ENCODE results near the gene ZC3H12D. TPM values are rescaled to one million over a fixed set of nuclear protein-coding genes. Genes with fewer than 3 reads are reported as not detected.

ZC3H12D gene
- total RNA-seq, 4 donors from 2014 or later, result 0.63 to 5.8 (median 0.87) TPM

- Histone ChIP-seq H3K4me3 (no peak overlapping the region), H3K36me3 (no peaks in the 10 kb centered on the region), H3K27ac (replicated peaks in 1 of 4) (no peak overlapping the region), H3K4me1 (peaks cover 12 to 30% (median 22%) of the 10 kb centered on the region in 4 donors), H3K27me3 (no peaks in the 10 kb centered on the region), H3K9me3 (no peaks in the 10 kb centered on the region)
- no peak for TF ChIP-seq CTCF (IDR thresholded peaks at IDR 0.05)
- TF ChIP-seq POLR2A (IDR thresholded peaks at IDR 0.05; ENCODE audit: low read depth), result no peak
- TF ChIP-seq POLR2AphosphoS5 (IDR thresholded peaks at IDR 0.05), result no peak
- no peak for TF ChIP-seq EP300 (IDR thresholded peaks at IDR 0.05)
- intact Hi-C loops (cut with DNase I), result no loop called here
- no peak for DNase-seq (ENCODE audit: extremely low spot score)
- WGBS, result 89% methylated on average over 18 of the region's 18 CpGs
Measured at GRCh38 chr6:149480502-149481280, 4.1 kb downstream of the ZC3H12D start.

- intact Hi-C loops (cut with DNase I), result no loop called here
Measured at GRCh38 chr6:149478631-149479314, 6.0 kb downstream of the ZC3H12D start.

GRCh38 chr6:149477544-149477943, 7.3 kb downstream of the ZC3H12D start:
- intact Hi-C loops (cut with DNase I), result no loop called here
- no peak overlapping the region for H3K4me3 ChIP-seq
- H3K4me1 ChIP-seq, result peaks cover 6 to 20% (median 10%) of the 10 kb centered on the region in 4 donors
- H3K9me3 ChIP-seq, result no peaks in the 10 kb centered on the region
- peaks cover 0 to 5% (median 0%) of the 10 kb centered on the region in 4 donors for H3K36me3 ChIP-seq
- TF ChIP-seq CTCF (IDR thresholded peaks at IDR 0.05) (no peak), EP300 (IDR thresholded peaks at IDR 0.05) (no peak), POLR2A (IDR thresholded peaks at IDR 0.05; ENCODE audit: low read depth) (no peak), POLR2AphosphoS5 (IDR thresholded peaks at IDR 0.05) (no peak)
- no peak for DNase-seq (ENCODE audit: extremely low spot score)
- H3K27ac ChIP-seq (replicated peaks in 1 of 4), result no peak overlapping the region
- H3K27me3 ChIP-seq, result peaks cover 0 to 5% (median 0%) of the 10 kb centered on the region in 4 donors
- 97% methylated on average over 4 of the region's 5 CpGs for WGBS

More at GRCh38 chr6:149478631-149479314, 6.0 kb downstream of the ZC3H12D start:
- TF ChIP-seq POLR2AphosphoS5 (IDR thresholded peaks at IDR 0.05) (no peak), POLR2A (IDR thresholded peaks at IDR 0.05; ENCODE audit: low read depth) (no peak), CTCF (IDR thresholded peaks at IDR 0.05) (no peak), EP300 (IDR thresholded peaks at IDR 0.05) (no peak)
- DNase-seq (ENCODE audit: extremely low spot score), result no peak
- H3K4me1 ChIP-seq, result peaks cover 3 to 19% (median 10%) of the 10 kb centered on the region in 4 donors
- no peak overlapping the region for H3K27ac ChIP-seq (replicated peaks in 1 of 4)
- H3K4me3 ChIP-seq, result no peak overlapping the region
- no peaks in the 10 kb centered on the region for H3K9me3 ChIP-seq
- H3K36me3 ChIP-seq, result peaks cover 0 to 5% (median 0%) of the 10 kb centered on the region in 4 donors
- WGBS, result 92% methylated on average over 5 of the region's 5 CpGs
- peaks cover 0 to 5% (median 0%) of the 10 kb centered on the region in 4 donors for H3K27me3 ChIP-seq

GRCh38 chr6:149476789-149477455, 7.9 kb downstream of the ZC3H12D start:
- no peaks in the 10 kb centered on the region for H3K9me3 ChIP-seq
- H3K4me3 ChIP-seq, result no peak overlapping the region
- DNase-seq (ENCODE audit: extremely low spot score), result no peak
- 77% methylated on average over 6 of the region's 6 CpGs for WGBS
- no peak overlapping the region for H3K27ac ChIP-seq (replicated peaks in 1 of 4)
- H3K27me3 ChIP-seq, result peaks cover 0 to 5% (median 0%) of the 10 kb centered on the region in 4 donors
- peaks cover under 1 to 13% (median 7%) of the 10 kb centered on the region in 4 donors for H3K4me1 ChIP-seq
- H3K36me3 ChIP-seq, result peaks cover 0 to 5% (median 0%) of the 10 kb centered on the region in 4 donors
- TF ChIP-seq POLR2A (IDR thresholded peaks at IDR 0.05; ENCODE audit: low read depth) (no peak), EP300 (IDR thresholded peaks at IDR 0.05) (no peak), CTCF (IDR thresholded peaks at IDR 0.05) (no peak), POLR2AphosphoS5 (IDR thresholded peaks at IDR 0.05) (no peak)
- intact Hi-C loops (cut with DNase I), result no loop called here
